ENCODE measurements around the gene OGFR.
A peak's percentile ranks its signal among the peaks of the same experiment; 100 is the strongest.

The OGFR gene

DNA sequence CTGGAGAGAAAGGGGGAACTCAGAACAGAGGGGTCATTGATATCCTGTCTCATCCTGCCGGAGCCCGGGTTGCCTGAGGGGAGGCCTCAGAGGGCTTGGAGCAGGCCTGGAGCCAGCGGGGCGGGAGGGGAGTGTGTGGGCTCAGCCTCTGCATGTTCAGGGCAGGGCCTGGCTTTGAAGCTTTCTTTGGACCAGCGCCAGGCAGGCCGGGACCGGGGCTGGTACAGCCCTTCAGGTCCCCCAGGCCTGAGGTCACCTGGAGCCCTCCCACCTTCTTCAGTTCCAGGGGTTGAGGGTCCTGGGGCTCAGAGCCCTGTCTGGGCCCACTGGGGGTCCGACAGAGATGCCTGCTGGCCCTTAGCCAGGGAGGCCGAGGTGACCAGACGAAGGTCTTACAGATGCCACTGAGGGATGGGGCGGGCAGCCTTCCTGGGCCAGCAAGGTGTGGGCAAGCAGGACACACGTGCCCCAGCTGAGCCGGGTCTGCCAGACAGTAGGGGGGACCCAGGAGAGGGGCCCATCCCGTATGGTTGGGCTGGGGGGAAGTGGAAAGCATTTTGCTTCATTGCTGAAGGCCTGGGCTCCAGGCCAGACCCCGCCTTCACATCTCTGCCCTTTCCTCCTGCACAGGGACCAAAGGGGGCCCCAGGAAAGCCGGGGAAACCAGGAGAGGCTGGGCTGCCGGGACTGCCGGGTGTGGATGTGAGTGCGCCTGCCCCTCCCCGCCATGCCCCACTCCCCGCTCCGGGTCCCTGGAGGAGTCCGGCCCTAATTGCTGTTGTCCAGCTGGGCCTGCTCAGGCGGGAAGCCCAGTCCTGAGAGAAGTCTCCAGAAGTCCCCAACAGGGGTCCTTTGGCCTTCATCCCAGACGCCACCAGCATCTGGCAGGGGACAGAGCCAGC is 14.2 kb downstream of the OGFR start (continued):
- TF ChIP-seq, protein P1, sequence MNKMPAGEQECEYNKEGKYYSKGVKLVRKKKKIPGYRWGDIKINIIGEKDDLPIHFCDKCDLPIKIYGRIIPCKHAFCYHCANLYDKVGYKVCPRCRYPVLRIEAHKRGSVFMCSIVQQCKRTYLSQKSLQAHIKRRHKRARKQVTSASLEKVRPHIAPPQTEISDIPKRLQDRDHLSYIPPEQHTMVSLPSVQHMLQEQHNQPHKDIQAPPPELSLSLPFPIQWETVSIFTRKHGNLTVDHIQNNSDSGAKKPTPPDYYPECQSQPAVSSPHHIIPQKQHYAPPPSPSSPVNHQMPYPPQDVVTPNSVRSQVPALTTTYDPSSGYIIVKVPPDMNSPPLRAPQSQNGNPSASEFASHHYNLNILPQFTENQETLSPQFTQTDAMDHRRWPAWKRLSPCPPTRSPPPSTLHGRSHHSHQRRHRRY (tag by site-specific recombination; IDR thresholded peaks at IDR 0.05) = no peak
- no peak for TF ChIP-seq ZFP3 (tag by site-specific recombination; IDR thresholded peaks at IDR 0.05; ENCODE audit: low read depth)
- TF ChIP-seq ZIC2 (tag by site-specific recombination; IDR thresholded peaks at IDR 0.05) = peak; percentile 93
- no peak for TF ChIP-seq ZBTB48 (tag by site-specific recombination; IDR thresholded peaks at IDR 0.05)

DNA sequence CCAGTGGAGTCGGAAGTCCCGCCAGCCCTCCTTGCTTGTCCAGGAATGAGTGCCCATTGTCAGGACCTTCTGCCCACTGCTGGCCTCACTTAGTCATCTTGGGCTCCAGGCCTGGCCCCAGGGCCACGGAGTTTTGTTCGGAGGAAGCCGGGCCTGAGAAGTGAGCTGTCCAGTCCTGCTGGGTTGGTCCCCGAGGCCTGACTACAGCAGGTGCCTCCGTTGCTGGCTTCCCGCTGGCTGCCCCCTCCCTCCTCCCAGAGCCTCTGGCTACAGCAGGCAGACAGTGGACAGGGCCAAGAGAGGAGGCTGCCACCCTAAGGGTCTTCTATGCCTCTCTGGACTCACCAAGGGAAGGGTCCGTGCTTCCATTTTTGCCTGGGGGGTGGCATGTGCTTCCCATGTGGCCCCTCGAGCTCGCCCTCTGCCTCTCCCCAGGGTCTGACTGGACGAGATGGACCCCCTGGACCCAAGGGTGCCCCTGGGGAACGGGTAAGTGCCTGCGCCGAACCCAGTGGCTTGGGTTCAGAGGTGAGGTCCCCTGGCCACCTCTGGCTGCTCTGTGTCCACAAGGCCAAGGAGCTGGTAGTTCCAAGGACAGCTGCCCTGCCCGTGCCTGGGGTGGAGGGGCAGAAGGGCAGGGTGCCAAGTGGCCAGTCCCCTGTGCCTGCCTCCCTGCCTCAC is 15.0 kb downstream of the OGFR start:
- H3K4me1 ChIP-seq (ENCODE audit: control insufficient read depth, insufficient read depth, low read length) = peaks cover 6% of the 10 kb centered on the region; the same call in 1 of the 2 replicates
- ChIA-PET POLR2A (no interaction called here), CTCF (interaction anchor here (1.4 kb wide), 1 partner anchor 11 kb away, joined by 6 read pairs; no protein-coding TSS in a partner anchor)
- H3K36me3 ChIP-seq (ENCODE audit: control insufficient read depth in 2 of 2, insufficient read depth in 1 of 2, low read length in 2 of 2) = no peaks in the 10 kb centered on the region
- no peak overlapping the region for H3K27ac ChIP-seq (ENCODE audit: extremely low read depth, low read depth, low read length)
- no peaks in the 10 kb centered on the region for H3K9me3 ChIP-seq (ENCODE audit: control insufficient read depth, insufficient read depth, low read depth, low read length)
- TF ChIP-seq HIC1 (tag by site-specific recombination; IDR thresholded peaks at IDR 0.05) = peak; percentile 17; the same call in 1 of the 2 replicates
- TF ChIP-seq ZNF274 (IDR thresholded peaks at IDR 0.05; ENCODE audit: low read length) = no peak
- TF ChIP-seq ZNF274 (tag by site-specific recombination; IDR thresholded peaks at IDR 0.05; ENCODE audit: borderline replicate concordance) = no peak
- peak; percentile 58; the same call in 1 of the 2 replicates for TF ChIP-seq BCL11A (tag by site-specific recombination; IDR thresholded peaks at IDR 0.05; ENCODE audit: low read depth)
- peak; percentile 57 for TF ChIP-seq ZIC2 (tag by site-specific recombination; IDR thresholded peaks at IDR 0.05)
- TF ChIP-seq ZNF785 (tag by site-specific recombination; IDR thresholded peaks at IDR 0.05) = no peak
- TF ChIP-seq, protein P2, sequence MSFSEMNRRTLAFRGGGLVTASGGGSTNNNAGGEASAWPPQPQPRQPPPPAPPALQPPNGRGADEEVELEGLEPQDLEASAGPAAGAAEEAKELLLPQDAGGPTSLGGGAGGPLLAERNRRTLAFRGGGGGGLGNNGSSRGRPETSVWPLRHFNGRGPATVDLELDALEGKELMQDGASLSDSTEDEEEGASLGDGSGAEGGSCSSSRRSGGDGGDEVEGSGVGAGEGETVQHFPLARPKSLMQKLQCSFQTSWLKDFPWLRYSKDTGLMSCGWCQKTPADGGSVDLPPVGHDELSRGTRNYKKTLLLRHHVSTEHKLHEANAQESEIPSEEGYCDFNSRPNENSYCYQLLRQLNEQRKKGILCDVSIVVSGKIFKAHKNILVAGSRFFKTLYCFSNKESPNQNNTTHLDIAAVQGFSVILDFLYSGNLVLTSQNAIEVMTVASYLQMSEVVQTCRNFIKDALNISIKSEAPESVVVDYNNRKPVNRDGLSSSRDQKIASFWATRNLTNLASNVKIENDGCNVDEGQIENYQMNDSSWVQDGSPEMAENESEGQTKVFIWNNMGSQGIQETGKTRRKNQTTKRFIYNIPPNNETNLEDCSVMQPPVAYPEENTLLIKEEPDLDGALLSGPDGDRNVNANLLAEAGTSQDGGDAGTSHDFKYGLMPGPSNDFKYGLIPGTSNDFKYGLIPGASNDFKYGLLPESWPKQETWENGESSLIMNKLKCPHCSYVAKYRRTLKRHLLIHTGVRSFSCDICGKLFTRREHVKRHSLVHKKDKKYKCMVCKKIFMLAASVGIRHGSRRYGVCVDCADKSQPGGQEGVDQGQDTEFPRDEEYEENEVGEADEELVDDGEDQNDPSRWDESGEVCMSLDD (tag by site-specific recombination; IDR thresholded peaks at IDR 0.05) = peak; percentile 42; the same call in 1 of the 2 replicates
- TF ChIP-seq, protein P3, sequence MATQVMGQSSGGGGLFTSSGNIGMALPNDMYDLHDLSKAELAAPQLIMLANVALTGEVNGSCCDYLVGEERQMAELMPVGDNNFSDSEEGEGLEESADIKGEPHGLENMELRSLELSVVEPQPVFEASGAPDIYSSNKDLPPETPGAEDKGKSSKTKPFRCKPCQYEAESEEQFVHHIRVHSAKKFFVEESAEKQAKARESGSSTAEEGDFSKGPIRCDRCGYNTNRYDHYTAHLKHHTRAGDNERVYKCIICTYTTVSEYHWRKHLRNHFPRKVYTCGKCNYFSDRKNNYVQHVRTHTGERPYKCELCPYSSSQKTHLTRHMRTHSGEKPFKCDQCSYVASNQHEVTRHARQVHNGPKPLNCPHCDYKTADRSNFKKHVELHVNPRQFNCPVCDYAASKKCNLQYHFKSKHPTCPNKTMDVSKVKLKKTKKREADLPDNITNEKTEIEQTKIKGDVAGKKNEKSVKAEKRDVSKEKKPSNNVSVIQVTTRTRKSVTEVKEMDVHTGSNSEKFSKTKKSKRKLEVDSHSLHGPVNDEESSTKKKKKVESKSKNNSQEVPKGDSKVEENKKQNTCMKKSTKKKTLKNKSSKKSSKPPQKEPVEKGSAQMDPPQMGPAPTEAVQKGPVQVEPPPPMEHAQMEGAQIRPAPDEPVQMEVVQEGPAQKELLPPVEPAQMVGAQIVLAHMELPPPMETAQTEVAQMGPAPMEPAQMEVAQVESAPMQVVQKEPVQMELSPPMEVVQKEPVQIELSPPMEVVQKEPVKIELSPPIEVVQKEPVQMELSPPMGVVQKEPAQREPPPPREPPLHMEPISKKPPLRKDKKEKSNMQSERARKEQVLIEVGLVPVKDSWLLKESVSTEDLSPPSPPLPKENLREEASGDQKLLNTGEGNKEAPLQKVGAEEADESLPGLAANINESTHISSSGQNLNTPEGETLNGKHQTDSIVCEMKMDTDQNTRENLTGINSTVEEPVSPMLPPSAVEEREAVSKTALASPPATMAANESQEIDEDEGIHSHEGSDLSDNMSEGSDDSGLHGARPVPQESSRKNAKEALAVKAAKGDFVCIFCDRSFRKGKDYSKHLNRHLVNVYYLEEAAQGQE (tag by site-specific recombination; IDR thresholded peaks at IDR 0.05) = peak; percentile 63; the same call in 1 of the 2 replicates
- no peak for TF ChIP-seq ZBTB48 (tag by site-specific recombination; IDR thresholded peaks at IDR 0.05)
- TF ChIP-seq ZNF423 (tag by site-specific recombination; IDR thresholded peaks at IDR 0.05) = 0 out of 2 replicates have a peak, but pooled peaks have one; percentile 20
- TF ChIP-seq ZNF362 (tag by site-specific recombination; IDR thresholded peaks at IDR 0.05) = no peak
- no peak for TF ChIP-seq PRDM6 (tag by site-specific recombination; IDR thresholded peaks at IDR 0.05)
- no peak for TF ChIP-seq ZNF549 (tag by site-specific recombination; IDR thresholded peaks at IDR 0.05)
- no peak overlapping the region for H3K4me3 ChIP-seq (ENCODE audit: low read depth, low read length)
